HG03064 (cell line): ENCODE data around the gene SNAI3.
A peak's percentile ranks its signal among the peaks of the same experiment; 100 is the strongest.

ENCODE experiments used
- ATAC-seq: cut with Tn5 transposase; IDR thresholded peaks from one replicate; pipeline ENCODE4 v1.9.1; 2021; ENCODE audit warnings: low read depth; ENCODE audit not compliant: unreplicated experiment

Gene SNAI3

DNA sequence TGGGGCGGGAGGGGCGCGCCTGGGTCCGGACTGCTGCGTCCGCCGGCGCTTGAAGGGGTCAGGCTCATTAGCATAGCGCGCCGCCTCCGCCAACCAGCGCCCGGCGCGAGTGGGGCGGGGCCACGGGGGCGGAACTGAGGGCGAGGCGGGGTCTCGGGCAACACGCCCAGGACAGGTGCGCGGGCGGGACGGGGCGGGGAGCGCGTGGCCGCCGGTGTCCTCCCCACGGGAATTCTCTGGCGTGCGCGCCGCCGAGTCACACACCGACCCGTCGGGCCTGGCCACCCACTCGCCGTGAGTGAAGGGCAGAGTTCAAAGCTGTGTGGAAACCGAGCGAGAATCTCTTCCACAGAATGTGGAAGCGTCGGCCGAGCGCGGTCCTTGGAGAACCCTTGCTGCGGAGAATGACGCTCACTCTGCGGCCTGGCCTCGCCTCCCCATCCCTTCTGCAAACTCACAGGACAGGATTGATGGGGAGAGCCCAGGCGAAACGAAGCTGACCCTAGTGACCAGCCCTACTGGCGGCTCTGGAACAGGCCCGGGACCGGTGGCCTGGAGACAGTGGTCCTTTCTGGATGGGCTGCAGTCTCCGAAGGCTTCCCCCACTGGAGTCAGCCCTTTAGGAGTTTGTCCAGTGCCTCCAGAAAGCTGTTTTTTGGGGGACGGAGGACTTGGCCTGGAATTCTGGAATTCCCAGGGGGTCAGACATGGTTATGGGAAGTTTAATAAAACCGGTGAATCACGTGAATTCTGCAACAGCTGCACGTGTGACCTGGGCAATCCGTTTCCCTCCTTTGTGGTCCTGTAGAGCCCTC lies at the start of gene SNAI3:
Gene SNAI3 (minus strand): TSS at position 69 of the 815 bp plus-strand sequence. CDS start 101 bp downstream, outside the sequence.
- ATAC-seq, result peak; percentile 48

DNA sequence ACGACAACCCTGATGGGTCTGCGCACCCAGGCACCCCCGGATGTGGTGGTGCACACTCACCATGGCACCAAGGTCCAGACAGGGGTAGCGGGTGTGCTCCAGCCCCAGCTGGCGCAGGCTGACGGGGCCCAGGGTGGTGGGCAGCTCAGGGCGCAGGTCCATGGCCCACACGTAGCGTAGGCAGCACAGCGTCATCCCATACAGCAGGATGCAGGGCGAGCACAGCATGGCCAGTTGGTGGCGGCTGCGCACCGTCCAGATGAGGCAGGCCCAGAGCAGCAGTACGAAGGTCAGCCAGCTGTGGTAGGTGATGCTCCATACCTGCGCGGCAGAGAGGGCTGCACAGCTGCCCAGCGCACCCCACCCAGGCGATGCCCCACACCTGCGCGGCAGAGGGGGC lies 49.8 kb upstream of the SNAI3 start:
- no peak for ATAC-seq

DNA sequence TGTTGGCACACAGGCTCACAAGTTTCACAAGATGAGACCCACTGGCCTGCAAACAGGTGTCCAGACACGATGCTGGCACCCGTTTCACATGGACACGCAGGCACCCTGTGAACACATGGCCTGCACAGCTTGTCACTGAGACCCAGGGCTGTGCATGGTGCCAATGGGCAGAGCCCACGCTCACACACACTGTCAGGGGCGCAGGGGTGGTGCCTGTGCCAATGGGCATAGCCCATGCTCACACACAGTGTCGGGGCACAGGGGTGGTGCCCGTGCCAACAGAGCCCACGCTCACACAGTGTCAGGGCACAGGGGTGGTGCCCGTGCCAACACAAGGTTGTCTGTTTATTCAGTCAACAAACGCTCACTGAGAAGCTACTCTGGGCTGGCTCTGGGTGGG lies 49.3 kb upstream of the SNAI3 start:
- no peak for ATAC-seq

DNA sequence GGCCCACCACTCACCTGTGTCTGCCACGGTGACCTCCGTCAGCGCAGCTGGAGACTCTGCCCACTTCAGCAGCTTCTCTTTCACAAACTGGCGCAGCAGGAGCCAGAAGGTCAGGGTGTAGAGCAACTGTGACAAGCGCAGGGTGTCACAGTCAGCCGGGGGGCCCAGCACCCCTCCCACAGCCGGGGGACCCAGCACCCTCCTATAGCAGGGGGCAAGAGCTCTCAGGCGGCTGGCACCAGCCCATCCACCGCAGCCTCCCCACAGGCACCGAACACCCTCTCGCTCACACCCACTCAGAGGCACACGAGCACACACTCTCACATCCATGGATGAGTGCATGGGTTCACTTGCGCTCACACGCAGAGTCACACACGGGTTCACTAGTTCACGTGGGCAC lies 48.8 kb upstream of the SNAI3 start:
- ATAC-seq, result no peak

DNA sequence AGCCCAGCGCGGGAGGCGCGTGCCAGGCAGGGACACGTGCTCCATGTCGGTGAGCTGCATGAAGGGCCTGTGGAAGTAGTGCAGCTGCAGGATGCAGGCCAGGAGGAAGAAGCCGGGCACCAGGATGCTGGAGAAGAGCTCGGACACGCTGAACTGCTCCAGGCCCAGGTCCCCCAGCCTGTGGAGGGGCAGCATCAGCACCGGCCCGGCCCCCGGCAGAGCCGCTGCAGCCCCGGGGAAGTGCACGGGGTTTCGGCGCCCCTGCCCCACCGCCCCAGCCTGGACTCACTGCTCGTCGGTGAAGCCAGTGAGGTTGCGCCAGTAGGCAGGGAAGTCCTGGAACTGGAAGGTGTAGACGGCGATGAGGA lies 48.0 kb upstream of the SNAI3 start:
- ATAC-seq, result no peak

DNA sequence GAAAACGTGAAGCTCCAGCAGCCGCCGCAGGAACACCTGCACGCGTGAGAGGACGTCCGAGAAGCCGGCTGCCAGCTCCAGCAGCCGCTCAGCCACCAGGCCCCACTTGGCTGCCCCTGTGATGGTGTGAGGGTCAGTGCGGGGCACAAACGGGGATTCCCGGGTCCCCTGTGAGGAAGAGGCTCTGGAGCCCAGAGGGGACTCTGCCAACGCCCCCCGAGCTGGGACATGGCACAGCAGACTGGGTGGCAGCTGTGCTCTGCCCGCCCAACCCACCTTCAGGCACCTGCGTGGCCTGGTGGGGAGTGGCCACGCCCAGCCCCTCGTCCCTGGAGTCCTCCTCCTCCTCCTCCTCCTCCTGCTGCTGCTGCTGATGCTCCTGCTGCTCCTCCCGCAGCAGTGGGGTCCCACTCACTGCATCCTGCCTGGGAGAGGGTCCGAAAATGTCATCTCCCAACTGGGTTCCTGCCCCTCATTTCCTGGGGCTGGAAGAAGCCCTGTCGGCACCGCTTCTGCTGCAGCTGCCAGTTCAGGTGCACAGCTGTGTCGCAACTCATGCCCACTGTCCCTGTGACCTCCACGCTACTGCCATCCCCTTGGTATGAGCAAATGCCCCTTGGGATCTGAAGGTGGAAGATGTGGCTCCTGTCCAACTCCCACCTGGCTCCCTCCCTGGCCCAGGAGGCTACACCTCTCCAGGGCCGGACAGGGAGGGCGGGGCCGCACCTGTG lies 47.5 kb upstream of the SNAI3 start:
- no peak for ATAC-seq

DNA sequence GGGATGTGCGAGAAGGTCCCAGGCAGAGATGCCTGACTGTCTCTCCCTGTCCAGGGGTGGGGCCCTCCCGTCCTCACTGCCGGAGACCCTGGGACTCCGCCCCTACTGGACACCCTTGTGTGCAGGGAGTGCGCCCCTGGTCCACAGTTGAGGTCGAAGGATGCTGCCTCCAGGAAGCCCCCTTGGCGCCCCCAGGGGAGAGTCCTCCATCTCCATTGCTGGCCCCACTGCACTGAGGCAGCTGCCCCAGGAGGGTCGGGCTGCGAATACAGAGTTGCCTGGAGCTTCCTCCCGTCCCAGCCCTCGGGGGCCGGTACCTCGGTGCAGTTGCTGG lies 46.6 kb upstream of the SNAI3 start:
- ATAC-seq, result no peak

DNA sequence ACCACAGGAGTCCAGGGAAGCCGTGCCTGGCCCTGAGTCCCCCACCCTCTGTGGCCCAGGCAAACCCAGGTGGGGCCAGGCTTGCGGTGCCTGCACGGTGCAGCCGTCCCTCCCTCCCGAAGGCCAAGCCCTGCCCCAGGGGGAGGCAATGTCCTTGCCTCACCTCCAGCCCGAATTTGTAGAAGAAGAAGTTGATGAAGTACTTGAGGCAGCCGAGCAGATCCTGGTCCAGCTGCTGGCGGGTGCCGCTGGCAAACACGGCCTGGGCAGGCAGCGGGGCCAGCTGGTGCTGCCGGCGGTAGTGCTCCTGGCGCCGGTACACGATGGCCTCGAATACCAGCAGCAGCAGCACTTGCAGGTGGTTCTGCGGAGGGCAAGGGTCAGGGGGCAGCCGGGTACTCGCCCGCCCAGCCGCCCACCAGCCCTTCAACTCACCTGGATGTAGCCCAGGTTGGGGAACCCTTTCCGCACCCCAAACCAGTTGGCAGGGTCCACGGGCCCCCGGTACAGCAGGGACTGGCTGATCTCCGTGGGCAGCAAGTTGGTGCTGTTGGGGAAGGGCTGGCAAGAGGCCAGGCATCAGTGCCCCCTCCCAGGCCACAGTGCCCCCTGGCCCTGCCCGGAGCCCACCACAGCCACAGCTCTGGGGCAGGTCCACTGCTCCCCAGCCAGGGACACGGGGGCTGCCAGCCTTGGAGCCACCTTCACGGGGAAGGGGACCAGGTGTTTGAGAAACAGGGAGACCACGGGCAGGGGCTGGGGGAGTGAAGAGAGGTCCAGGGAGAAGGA lies 46.1 kb upstream of the SNAI3 start:
- ATAC-seq, result no peak

DNA sequence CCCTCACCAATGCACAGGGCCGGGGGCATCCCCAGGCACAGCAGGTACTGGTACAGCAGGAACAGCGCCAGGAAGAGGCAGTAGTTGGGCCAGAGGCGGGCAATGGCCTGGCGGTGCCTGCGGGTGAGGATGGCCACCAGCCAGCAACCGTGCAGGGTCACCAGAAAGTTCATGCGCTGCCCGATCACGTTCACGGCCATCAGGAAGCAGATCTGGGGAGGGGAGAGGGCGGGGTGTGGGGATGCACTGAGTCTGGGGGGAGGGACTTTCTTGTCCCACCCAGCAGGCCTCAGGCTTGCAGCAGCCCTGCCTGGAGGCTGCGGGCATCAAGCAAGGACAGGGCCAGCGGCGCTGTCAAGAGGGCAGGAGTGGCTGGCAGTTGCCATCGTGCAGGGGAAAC lies 45.4 kb upstream of the SNAI3 start:
- no peak for ATAC-seq

DNA sequence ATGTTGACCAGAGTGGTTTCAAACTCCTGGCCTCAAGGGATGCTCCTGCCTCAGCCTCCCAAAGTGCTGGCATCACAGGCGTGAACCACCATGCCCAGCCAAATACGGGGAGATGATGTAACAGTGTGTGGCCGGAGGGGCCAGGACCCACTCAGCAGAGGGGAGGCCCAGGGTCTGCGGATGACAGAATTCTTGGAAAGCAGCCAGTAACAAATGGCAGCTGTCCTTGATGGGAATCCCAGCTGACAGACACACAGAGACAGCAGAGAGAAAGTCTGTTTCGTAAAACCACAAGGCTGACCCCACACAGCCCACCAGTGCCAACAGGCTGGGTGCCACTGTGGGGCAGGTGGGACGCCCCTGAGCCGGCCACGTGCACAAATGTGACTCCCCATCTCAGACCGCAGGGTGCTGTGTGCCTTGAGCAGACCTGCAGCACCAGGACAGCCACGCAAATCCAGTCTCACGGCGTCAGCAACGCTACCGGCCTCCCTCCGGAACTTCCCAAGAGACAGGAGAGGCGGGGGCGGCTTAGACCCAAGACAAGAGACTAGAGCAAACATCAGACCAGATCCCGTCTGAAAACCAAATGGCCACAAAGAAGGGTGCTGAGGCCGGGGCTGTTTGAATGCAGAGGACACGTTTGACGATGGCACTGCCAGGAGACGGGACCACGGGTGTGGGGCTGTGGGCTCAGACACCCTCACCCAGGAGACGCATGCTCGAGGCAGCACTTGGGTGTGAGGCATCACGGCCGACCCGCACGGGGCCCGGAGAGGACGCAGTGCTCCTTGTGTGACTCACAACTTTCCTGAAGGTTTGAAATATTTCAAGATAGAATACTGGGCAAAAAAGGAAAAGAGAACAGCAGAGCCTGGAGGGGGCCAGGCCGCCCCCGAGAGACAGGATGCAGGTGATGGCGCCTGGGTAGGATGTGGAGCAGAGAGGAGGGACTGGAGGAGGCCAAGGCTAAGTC lies 44.6 kb upstream of the SNAI3 start:
- ATAC-seq, result no peak

DNA sequence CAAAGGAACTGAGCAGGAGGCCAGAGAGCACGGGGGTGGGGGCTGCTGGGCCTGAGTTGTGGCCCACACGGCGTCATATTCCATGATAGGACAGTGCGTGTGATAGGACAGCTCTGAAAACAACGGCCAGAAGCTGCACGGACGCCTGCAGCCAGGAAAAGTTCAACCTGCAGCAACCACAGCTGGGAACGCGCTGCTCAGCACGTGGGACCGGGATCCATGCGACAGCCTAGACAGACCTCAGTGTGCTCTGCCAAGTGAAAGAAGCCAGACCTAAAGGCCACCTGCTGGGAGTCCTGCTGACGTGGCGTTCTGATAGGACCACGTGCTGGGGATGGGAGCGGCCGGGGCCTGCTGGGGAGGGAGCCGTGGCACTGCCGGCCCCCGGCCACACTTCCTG lies 41.6 kb upstream of the SNAI3 start:
- ATAC-seq, result no peak

DNA sequence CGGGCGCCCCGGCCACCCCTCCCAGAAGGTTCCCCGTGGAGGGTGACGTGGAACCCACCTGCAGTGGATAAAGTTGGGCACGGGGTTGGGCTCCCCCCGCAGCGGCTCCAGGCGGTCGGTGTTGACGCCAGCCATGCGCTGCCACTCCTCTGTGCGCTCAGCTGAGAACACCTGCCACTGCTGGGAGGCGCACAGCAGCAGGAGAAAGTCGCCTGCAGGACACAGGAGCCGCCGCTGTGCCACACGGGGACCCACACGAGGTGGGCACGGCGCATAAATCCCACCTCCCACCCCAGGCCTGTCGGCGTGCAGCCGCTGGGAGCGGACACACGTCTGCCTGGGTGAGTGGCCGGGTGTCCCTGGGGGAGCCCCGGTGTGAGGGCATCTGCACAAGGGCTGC lies 40.7 kb upstream of the SNAI3 start:
- no peak for ATAC-seq

DNA sequence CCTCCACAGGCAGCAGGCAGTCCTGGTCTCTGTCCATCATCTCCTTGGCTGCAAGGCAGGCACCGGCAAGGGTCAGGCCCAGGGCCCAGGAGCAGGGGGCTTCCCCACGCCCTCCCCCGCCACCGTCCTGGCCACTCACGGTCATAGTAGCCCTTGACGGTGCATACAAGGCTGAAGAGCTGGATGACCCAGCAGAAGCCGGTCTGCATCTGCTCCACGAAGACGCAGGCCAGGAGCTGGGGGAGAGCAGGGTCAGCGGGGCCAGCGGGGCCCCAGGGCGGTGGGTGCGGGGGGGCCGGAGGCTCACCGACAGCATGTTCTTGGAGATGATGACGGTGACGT lies 40.1 kb upstream of the SNAI3 start:
- ATAC-seq, result no peak

DNA sequence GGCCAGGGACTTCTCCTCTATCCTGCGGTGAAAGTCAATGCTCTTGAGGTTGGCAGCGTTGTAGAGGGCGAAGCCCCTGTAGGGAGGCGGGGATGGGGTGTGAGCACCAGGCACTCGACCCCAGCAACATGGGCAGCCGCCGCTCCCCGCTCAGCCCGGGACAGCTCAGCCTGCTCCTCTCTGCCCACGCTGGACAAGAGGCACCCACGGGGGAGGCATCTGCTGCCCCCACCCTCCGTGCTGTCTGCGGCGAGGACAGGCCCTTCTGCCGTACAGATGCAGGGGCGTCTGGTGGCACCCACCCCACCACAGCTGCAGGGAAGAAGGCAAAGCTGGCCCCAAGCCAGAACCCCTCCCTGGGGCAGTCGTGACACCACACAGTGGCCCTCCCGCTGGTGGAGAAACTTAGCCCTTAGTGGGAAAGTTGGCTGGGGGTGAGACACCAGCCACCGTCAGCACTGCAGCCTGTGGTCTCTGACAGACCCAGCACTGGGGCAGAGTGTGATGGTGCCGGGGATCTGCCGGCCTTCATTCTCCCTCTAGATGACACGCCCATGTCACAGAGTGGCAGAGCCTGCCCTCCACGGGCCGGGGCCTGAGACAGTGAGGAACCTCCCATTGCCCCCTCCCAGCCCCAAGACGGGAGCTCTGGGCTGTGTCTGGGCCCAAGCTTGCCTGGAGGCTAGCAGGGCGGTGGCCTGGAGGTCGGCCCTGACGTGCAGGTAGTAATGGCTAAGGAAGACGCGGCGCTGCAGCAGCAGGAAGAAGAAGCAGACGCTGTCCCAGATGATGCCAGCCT lies 39.5 kb upstream of the SNAI3 start:
- ATAC-seq, result no peak

DNA sequence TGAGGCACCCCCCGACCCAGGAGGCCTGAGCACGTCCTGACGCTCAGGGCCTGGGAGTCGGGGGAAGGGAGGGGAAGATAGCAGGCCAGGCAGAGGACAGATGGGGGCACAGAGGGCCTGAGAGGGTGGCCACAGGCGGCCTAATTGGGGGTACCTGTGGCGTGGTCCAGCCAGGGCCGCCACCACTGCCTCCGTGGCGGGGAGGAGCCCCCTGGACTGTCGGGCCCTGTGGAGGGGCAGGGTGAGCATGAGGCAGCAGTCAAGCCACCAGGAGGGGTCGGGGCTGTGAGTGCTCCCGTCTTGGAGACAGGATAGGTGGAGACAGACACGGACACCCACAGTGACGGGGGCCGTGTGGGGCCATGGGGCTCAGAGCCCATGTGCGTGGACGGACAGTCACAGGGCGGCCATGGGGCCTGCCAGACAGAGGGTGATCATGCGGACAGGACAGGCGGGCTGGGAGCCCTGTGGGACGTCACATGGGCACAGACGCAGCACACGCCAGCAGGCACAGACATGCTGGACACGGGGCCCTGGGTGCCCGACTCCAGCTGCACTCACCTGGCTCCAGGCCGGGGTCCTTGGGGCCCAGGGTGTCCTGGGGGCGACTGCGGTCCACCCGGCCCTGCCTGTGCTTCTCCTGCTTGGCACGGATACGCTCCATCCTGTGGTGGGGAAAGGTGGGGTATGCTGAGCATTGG lies 38.7 kb upstream of the SNAI3 start:
- ATAC-seq, result no peak

DNA sequence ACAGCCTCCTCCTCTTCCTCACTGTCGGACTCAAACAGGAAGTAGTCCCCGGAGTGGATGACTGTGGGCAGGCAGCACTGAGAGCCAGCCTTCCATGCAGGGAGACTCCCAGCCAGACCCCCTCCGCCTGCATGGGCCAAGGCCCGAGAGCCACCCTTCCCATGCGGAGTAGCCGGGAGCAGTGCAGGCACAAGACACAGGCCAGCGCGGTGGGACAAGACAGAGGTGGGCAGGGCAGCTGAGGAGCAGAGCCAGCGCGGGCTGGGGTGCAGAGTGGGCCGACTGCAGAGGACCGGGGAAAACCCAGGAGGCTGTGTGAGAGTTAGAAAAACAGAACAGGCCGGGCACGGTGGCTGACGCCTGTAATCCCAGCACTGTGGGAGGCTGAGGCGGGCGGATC lies 37.6 kb upstream of the SNAI3 start:
- no peak for ATAC-seq

DNA sequence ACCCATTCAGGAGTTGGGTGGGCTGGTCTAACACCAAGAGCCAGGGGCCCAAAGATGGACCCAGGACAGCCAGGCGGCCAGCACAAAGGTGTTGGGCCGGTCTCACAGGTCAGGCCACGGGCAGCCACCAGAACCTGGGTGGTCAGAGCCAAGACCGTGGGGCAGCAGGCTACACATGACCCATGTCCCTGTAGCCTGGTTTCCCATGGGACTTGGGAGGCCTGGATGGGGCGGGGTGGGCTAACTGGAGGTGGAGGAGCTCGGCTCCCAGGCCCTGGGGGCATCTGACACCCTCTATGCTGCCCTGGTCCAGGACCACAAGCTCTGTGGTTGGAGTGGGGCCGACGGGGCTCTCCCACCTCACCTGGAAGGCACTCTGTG lies 37.2 kb upstream of the SNAI3 start:
- no peak for ATAC-seq

DNA sequence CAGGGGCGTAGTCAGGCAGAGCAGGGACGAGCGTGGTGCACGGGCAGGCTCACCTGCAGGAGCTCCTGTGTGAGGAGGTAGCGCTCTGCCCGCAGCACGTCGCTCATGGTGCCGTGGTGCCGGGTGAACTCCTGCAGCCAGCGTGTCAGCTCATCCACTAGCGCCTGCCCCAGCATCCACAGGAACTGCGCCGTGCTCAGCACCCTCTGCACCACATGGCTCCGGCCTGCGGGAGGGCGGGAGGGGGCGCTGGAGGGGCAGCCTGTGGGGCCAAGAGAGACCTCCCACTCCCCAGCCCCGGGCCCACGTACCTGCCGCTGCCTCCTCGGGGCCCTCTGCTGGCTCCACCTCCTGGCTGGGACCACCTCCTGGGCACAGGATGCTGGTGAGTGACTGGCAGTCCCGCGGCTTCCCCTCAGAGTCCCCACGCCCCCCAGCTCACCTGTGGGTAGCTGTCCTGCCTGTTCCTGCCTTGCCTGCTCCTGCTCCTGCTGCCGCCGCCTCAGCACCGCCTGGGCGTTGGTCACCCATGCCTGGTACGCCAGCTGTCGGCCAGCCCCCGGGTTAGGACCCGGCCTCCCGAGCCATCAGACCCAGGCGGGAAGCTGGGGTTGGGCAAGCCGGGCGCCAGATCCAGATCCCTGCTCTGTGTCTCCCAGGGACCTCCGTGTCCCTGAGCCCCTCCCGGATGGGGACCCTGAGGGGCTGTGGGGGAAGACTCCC lies 36.6 kb upstream of the SNAI3 start:
- ATAC-seq, result no peak
